ENCODE measurements around the gene NTF4.

DNA sequence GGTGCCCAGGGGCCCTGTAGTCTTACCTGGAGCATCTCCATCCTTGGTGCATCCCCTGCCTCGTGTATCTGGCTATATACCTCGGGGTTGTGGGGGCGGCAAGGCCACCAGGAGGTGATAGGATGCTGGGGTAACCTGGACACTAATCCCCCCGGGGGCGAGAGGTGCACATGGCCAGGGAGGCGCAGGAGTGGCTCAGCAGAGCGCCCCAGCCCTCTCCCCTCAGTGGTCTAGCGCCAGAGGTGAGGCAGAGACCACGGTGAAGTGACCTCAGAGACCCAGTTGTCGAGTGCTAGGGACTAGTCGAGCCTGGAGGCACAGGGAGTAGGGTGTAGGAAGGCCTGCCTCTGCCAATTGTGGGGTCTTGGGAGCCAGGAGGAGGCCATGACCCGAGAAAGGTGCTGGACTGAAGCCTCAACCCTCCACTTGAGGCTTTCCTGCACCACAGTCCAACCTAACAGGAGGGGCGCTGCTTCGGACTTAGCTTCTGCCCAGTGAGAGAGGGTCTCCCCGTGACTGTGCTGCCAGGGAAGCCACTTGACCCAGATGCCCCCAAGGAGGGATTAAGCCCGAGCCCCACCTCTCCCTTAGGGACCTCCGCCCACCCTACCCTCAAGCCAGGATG is 47.5 kb downstream of the NTF4 start, which contains the start of gene LHB:
- TF ChIP-seq, protein P1, sequence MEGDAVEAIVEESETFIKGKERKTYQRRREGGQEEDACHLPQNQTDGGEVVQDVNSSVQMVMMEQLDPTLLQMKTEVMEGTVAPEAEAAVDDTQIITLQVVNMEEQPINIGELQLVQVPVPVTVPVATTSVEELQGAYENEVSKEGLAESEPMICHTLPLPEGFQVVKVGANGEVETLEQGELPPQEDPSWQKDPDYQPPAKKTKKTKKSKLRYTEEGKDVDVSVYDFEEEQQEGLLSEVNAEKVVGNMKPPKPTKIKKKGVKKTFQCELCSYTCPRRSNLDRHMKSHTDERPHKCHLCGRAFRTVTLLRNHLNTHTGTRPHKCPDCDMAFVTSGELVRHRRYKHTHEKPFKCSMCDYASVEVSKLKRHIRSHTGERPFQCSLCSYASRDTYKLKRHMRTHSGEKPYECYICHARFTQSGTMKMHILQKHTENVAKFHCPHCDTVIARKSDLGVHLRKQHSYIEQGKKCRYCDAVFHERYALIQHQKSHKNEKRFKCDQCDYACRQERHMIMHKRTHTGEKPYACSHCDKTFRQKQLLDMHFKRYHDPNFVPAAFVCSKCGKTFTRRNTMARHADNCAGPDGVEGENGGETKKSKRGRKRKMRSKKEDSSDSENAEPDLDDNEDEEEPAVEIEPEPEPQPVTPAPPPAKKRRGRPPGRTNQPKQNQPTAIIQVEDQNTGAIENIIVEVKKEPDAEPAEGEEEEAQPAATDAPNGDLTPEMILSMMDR (conservative IDR thresholded peaks at IDR 0.05; ENCODE audit: low read depth, low read length): no peak
- TF ChIP-seq EZH2 (IDR thresholded peaks at IDR 0.05; ENCODE audit: low read length, unreplicated experiment): no peak
- no peak for TF ChIP-seq EZH2phosphoT487 (IDR thresholded peaks at IDR 0.05; ENCODE audit: borderline replicate concordance, low read length)

Measured in PC-3 (cell line).